ENCODE measurements around the gene ASPG. TPM values are rescaled to one million over a fixed set of nuclear protein-coding genes. Genes with fewer than 3 reads are reported as not detected.

The ASPG gene
- total RNA-seq, 4 donors from 2014 or later, result 12.2 to 78.2 (median 40.8) TPM

DNA sequence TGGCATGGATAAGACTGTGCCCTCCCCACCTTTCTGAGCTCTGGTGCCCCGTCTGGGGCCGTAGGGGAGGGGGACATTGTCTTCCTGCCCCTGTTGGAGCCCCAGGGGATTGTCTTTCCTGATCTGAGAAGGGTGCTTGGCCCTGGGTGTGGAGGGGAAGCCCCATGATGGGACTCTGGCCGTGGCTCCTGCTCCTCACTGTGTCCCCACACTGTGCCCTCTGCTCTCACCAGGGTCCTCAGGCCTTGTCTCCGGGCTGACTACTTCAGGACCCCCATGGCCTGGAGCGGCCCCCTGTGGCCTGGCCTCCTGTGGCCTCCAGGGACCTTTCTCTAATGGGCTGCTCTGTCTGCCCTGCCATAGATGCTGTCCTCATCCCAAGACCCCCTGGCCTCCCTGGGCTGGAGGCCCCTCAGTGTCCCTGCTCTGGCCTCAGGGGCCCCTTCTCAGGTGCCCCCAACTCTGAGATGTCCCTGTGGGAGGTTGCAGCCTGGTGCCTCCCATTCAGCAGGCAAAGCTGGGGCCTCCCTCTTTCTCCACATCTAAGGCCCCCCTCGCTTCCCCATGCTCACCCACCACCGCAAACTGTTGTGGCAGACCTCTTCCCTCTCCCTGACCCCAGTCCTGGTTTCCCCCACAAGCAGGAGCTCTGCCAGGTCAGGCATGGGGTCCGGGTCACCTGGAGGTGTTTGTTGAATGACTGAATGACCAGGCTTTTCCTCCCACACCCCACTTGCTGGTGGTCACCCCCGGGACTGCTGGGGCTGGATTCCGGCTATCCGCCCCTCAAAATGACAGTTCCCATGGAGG, 56.8 kb downstream of the ASPG start:
- no peak for TF ChIP-seq CTCF (IDR thresholded peaks at IDR 0.05)
- no peak for TF ChIP-seq POLR2A (IDR thresholded peaks at IDR 0.05)
- 72 to 83% methylated on average over 4 to 9 of the region's 11 CpGs for WGBS, 2 donors
- intact Hi-C loops (cut with DNase I), result loop anchor here (10.0 kb wide), 1 partner anchor 492 kb away; no protein-coding TSS in a partner anchor

GRCh38 chr14:104142946-104143470, 57.5 kb downstream of the ASPG start:
- TF ChIP-seq POLR2A (IDR thresholded peaks at IDR 0.05) (no peak), CTCF (IDR thresholded peaks at IDR 0.05) (no peak)
- H3K27me3 ChIP-seq, result peaks cover 0 to 42% (median 5%) of the 10 kb centered on the region in 4 donors
- no peak overlapping the region for H3K27ac ChIP-seq
- no peak overlapping the region for H3K4me3 ChIP-seq
- peaks cover 2 to 41% (median 10%) of the 10 kb centered on the region in 3 donors for H3K4me1 ChIP-seq
- H3K9me3 ChIP-seq, result no peaks in the 10 kb centered on the region
- intact Hi-C loops (cut with DNase I), result loop anchor here (10.0 kb wide), 1 partner anchor 492 kb away; no protein-coding TSS in a partner anchor
- 74 to 75% methylated on average over 9 to 12 of the region's 16 CpGs for WGBS, 2 donors
- DNase-seq, result no peak
- no peaks in the 10 kb centered on the region for H3K36me3 ChIP-seq

More for the DNA sequence above, 56.8 kb downstream of the ASPG start:
- DNase-seq, result no peak
- Histone ChIP-seq H3K36me3 (no peaks in the 10 kb centered on the region), H3K27me3 (peaks cover 0 to 49% (median 5%) of the 10 kb centered on the region in 4 donors), H3K4me1 (peaks cover 8 to 41% (median 17%) of the 10 kb centered on the region in 3 donors), H3K9me3 (no peaks in the 10 kb centered on the region), H3K4me3 (no peak overlapping the region), H3K27ac (no peak overlapping the region)

DNA sequence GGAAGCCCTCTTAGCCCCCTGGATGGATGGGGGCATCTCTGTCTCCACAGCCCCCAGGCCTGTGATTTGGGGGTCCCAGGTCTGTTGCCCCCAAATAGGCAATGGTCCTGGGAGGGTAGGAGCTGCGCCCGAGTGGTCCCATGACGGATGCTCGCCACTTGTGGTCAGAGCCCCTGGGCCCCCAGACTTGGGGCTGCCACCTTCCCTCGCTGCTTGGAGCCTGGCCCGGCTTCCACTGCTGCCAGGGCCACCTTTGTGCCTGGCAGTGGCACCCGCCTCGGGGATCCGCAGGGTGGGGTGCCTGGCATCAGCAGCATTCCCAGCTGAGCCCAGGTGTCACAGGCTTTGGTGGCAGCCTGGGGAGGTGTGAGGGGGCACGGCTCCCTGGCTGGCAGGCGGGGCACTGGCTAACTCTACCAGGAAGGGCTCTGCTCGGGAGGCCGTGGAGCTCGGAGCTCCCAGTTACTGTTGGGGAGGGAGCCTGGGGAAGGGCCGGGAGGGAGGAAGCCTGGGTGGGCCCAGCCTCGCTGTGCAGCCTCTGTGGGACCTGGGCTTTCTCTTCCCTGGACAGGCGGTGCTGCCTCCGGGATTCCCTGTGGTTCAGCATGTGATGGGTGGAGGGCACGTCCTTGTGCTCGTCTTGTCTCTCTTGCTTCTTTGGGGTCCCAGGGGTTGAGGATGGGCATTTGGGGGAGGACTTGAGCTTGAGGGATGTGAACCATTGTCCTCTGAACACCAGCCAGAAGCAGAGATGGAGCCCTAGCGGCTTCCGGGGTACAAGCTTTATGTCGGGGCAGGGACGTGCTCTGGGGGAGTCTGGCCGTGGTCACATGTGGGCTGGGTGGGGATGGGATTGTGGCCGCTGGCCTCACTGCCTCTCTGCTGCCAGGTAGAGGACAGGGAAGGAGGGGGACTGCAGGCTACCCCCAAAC, 58.3 kb downstream of the ASPG start:
- H3K4me1 ChIP-seq, result peaks cover under 1 to 41% (median 3%) of the 10 kb centered on the region in 3 donors
- 93% methylated on average over 9 of the region's 26 CpGs; no CpG with 5 or more reads in 1 of the 2 donors for WGBS, 2 donors
- no peak for TF ChIP-seq POLR2A (IDR thresholded peaks at IDR 0.05)
- no peak for TF ChIP-seq CTCF (IDR thresholded peaks at IDR 0.05)

GRCh38 chr14:104144453-104144790, 58.9 kb downstream of the ASPG start:
- Histone ChIP-seq H3K27me3 (peaks cover 0 to 32% (median 2%) of the 10 kb centered on the region in 4 donors), H3K27ac (no peak overlapping the region), H3K4me3 (no peak overlapping the region), H3K9me3 (no peaks in the 10 kb centered on the region), H3K36me3 (no peaks in the 10 kb centered on the region), H3K4me1 (peaks cover 0 to 41% (median 7%) of the 10 kb centered on the region in 3 donors)
- no peak for TF ChIP-seq CTCF (IDR thresholded peaks at IDR 0.05)
- TF ChIP-seq POLR2A (IDR thresholded peaks at IDR 0.05), result no peak
- WGBS, 2 donors, result 68 to 72% methylated on average over 3 to 4 of the region's 4 CpGs
- DNase-seq, result no peak
- intact Hi-C loops (cut with DNase I), result loop anchor here (10.0 kb wide), 1 partner anchor 490 kb away; no protein-coding TSS in a partner anchor

More for the DNA sequence above, 58.3 kb downstream of the ASPG start:
- Histone ChIP-seq H3K27ac (no peak overlapping the region), H3K9me3 (no peaks in the 10 kb centered on the region), H3K4me3 (no peak overlapping the region), H3K36me3 (no peaks in the 10 kb centered on the region), H3K27me3 (peaks cover 0 to 35% (median 2%) of the 10 kb centered on the region in 4 donors)
- DNase-seq, result no peak
- intact Hi-C loops (cut with DNase I), result loop anchor here (10.0 kb wide), 1 partner anchor 491 kb away; no protein-coding TSS in a partner anchor

Data from esophagus squamous epithelium (tissue), 5 donors.